GM18907 (cell line): ENCODE results near the gene MMP24.

Experiments used
- ATAC-seq: cut with Tn5 transposase; IDR thresholded peaks from one replicate; pipeline ENCODE4 v1.9.1; 2021; ENCODE audit warnings: mild to moderate bottlenecking, moderate library complexity; ENCODE audit not compliant: unreplicated experiment

The MMP24 gene

DNA sequence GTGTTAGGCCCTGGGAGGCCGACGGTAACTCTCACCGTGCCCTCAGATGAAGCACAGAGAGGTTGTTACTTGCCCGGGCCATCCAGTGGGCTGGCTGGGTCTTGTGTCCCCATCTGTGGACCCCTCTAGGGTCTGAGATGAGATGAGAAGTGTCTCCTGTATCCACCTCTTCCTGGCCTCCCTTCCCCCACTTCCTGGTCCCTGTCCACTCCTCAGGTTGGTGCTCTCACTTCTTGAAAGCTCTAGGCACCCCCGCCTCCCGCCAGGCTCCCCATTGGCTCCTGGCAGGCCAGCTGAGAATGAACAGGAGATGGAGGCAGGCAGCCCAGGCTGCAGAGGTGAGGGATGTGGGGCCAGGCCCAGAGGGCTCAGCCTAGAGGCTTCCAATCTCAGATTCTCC, 49.9 kb downstream of the MMP24 start:
- no peak for ATAC-seq

DNA sequence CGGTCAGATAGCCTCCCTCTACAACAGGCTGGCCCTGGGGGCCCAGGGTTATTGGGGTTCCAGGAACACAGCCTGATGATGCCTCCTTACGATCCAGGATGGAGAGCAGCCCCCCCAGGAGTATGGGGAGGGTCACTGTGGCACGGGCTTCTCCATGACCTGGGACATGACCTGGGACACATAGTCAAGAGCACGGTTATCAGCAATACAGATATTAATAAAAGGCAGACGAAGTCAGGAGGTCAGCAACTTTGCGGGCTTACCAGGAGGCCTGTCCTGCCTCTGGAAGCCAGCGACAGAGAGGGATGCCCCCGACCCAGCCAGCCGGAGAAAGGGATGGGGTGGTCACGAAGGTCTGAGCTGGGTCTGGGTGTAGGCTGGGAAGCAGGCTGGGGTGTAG, 50.6 kb downstream of the MMP24 start:
- ATAC-seq: peak; percentile 4

DNA sequence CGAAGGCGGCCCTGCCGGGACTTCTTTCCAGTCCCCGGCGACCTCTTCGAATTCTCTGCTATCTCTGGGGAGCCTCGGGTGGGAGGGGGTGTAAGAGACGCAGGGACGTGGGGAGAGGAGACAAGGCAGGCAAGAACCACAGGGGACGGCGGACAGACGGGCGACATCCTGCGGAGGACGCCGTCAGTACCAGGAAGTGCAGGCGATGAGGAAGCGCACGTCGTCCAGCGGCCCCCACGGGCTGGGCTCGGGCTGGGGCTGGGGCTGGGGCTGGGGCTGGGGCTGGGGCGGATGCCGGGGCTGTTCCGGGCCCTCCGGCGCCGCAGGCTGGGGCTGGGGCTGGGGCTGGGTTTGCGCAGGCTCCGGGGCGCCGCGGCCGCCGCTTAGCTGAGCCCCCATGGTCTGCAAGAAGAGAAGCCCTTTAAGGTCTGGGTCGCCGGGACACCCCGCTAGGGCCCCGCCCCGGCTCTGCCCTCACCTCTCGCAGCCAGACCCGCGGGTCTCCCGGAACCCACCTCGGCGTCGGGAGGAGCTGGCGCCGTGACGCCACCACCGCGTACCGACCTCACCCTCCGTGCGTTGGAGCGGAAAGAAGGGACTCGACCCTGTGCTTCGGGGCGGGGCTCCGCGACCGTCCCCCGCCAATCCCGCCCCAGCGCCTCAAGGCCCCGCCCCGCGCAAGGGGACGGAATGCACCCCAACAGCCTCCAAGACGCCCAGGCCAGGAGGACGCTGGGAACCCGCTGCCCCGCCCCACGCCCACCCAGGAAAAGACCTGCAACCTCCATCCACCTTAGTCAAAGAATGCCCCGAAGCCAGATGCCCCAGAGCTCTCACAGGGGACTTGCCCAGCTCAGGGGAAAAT, 51.3 kb downstream of the MMP24 start, which contains the start of gene MMP24OS:
Gene MMP24OS, minus strand, starts transcription at position 592 of the 865 bp plus-strand sequence. Its CDS starts 193 bp downstream, at position 399.
- ATAC-seq: peak; percentile 79

DNA sequence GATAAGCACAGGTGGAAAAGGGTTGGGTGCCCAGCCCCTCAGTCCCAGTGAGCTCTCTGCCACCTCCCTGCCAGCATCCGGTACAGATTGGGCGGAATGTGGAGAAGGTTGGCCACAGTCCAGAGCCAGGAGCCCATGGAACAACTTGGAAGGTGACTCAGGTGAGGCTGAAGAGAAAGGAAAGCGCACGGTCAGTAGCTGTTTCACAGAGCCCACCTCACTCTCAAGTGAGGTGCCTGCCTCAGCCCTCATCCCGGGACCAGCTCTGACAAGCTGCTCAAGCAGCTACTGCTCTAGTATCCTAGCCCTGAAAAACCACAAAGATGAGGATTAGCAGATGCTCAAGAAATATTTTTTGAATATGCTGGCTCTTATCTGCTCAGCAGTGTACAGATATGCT, 52.5 kb downstream of the MMP24 start:
- ATAC-seq: no peak

DNA sequence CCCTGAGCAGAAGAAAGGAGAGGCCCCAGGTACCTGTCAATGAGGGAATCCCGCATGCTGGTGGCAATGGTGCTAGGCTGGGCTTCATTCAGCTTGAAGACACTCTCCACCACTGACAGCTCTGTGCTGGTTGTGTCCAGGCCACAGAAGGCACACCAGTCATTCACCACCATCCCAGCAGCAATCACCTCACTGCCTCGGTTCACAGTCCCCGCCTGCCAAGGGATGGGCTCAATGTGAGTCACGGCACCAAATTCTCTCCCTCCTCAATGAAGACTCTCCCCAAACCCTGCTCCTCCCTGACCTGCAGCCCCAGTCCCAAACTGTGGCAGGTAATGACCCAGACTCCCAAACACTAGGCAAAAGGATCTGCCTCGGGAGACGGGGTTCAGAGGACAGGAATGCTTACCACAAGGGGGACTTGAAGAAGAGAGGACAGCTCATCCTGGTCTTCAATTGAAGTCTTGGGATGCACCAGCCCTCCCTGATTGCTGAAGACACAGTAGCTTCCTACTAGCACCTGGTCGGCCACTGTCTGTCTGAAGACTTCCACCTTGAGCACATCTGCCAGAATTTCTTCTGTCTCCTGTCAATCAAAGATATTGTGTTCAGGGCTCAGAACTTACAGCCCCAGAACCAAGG, 53.2 kb downstream of the MMP24 start:
- no peak for ATAC-seq

DNA sequence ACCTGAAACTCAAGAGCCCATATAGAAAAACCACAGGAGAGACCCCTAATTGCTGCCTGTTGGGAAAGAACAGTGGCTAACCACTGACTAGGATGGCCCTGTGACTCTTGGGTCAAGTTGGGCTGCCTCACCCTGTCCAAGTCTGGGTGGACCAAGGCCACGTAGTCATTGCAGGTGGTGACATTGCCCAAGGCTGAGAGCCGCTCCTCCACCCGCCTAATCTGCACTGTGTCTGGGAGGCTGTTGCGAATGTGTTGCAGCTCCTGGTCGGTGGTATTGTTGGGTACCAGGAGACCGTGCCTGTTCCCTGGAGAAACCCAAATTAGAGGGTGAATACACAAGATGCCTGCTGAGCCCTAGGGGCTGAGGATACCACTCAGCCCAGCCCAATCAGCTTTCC, 54.0 kb downstream of the MMP24 start:
- no peak for ATAC-seq

DNA sequence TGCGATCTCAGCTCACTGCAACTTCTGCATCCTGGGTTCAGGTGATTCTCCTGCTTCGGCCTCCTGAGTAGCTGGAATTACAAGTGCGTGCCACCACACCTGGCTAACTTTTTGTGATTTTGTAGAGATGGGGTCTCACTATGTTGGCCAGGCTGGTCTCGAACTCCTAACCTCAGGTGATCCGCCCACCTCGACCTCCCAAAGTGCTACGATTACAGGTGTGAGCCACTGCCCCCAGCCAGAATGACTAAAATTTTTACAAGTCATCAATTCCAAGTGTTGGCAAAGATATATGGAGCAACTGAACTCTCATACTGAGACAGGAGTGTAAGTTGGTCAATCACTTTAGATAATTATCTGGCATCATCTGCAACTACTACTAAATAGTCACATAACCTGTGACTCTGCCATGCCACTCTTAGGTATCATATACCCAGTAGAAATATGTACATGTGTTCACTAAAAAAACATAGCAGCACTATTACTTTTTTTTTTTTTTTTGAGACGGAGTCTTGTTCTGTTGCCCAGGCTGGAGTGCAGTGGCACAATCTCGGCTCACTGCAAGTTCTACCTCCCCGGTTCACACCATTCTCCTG, 55.1 kb downstream of the MMP24 start:
- no peak for ATAC-seq

DNA sequence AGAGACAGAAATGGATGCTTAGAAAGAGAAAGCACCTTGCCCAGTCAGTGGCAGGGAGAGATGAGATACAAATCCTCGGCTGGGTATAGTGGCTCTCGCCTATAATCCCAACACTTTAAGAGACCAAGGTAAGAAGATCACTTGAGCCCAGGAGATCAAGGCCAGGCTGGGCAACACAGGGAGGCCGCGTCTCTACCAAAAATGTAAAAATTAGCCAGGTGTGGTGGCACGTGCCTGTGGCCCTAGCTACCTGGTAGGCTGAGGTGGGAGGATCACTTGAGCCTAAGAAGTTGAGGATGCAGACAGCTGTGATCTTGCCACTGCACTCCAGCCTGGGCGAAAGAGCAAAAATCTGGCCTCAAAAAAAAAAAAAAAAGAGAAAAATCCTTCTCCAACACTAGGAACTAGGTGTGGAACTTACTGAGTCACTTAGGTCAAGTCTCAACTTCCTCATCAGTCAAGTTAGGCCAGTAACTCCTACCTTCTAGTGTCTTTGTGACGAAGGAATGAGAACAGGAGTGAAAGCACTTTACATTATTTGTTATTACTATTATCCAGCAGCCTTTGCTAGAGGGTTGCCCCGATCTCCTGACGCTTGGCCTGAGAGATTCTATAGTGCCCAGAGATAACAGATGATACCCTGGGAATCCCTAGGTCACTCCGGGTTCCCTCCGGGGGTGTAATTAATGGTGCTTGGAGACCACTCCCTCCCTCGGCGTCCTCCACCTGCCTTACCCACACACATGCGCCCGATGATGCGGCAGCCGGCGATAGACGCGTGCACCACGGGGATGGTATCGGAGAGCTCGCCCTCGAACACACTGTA, 57.2 kb downstream of the MMP24 start:
- ATAC-seq: peak; percentile 21

DNA sequence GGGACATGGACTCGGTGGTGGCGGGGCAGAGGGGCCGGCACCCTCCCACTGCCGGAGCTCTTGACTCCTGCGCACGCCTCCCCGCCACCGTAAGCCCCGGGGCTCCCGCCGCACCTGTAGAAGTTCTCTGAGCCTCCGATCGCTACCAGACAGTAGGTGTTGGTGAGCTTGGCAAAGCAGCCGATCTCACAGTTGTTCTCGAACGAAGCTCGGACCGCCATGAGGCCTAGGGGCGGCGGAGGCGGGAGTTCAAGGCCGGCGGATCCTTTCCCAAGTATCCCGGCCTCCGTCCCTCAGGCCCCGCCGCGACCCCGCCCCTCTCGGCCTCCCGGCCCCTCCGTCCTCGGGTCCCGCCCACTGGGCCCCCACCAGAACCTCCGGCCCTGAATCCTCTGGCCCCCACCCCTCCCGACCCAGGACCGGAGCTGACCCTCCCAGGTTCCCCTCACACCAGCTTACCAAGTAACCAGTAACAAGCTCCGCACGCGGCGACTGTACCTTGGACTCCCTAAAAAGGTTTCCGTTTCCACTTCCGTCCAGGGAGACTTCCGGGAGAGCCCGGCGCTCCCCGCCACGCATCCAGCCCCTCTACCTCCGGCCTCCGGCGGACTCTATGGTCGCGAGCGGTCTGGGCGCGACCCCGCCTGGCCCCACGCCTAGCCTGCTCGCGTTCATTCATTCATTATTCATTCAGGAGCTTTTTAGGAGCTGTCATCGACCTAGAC, 57.9 kb downstream of the MMP24 start, which contains the start of gene EIF6:
Gene EIF6, minus strand, starts transcription at position 506 of the 725 bp plus-strand sequence. Its CDS starts 285 bp downstream, at position 221.
- peak; percentile 58 for ATAC-seq

DNA sequence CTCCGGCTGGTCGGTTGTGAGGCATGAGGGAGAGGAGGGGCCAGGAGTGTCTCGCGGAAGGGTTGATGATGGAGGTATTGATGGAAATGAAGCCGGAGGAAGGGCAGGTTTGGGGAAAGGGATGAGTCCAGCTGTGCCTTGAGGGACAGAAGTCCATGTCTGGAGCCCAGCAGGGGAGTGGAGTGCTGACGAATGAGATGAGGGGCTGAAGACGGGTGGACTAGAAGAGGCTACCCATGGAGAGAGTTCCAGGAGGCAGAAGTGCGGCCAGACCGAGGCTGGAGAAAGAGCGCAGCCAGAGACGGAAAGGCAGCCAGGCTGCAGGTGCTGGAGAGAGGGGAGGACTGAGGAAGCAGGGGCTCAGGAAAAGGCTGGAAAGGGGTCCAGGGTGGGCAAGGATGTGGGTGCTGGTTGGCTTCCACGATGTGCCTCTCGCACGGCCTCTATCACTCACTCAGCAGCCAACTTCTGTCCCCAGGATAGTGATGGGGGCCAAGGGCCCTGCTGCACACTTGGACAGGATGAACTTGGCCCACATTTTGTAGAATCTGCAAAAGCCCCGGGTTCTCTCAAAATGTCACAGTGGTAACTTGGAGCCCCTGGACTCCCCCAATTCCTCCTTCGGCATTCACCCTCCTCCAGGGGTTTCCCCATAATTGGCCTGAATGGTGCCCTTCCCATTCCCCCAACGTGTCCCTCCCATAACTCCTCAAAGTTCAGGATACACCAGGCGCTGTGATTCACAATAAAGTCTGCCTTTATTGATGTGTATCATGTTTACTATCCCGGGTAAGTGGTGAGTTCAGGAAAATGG, 58.7 kb downstream of the MMP24 start:
- ATAC-seq: no peak

DNA sequence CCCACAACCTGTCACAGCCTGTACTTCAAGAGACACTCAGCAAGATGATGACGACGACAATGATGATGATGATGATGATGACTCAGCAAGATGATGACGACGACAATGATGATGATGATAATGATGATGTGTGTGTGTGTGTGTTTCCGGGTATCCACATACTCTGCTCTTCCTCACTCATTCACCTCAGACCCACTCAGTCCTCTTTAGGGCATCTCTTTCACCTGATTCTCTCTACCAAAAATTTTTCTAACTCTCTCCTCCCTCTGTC, 59.3 kb downstream of the MMP24 start:
- no peak for ATAC-seq

DNA sequence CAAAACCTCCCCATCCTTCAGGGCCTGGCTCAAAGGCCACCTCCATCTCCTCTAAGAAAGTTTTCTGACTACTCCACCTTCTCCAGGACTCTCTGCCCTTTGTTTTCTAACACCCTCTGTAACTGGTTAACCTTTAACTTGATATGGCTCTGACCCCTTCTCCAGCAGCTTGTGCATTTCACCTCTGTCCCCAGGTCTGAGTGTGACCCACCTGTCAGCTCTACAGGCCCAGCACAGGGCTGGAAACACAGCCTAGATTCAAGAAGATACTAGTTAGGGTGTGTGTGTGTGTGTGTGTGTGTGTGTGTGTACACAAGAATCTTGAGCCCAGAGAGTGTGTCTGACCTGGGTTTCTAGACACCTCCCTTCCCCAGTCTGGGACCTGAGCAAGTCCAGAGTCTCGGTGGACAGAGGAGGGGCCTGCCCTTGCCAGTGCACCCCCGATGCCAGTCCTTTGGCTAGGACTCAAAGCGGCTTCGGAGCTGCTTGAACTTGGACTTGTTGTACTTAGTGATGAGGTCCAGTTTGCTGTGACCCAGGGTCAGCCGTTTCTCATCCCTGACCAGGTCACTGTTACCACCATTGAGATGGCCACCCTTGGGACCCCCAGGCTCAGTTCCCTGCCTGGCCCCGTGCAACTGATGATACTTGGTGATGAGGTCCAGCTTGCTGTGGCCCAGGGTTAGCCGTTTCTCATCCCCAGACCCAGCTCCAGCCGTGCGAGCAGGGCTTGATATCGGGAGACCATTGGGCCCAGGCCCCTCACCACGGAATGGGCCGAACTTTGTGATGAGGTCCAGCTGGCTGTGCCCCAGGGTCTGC, 59.8 kb downstream of the MMP24 start:
- ATAC-seq: no peak

DNA sequence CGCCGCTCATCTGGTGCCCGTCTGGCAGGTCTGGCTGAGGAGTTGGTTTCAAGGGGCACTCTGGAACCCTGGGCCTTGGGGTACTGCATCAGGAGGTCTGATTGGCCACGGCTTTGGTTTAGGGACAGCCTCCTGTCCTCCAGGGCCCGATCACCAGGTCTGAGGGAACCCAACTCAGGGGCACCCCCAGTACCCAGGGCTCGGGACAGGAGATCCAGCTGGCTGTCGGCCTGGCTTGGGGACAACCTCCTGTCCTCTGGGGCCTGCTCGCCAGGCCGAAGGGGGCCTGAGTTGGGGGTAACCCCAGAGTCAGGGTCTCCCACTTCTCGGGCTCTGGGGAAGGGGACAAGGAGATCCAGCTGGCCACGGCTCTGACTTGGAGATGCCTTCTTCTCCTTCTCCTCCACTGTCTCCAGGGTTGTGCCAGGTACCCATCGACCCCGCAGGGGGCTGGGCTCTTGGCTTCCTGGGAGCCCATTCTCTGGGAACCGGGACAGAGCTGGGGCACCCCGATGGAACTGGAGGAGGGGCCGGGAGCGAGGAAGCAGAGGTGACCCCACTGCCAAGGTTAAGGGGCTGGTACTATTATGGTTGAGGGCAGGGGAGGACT, 60.5 kb downstream of the MMP24 start:
- no peak for ATAC-seq

DNA sequence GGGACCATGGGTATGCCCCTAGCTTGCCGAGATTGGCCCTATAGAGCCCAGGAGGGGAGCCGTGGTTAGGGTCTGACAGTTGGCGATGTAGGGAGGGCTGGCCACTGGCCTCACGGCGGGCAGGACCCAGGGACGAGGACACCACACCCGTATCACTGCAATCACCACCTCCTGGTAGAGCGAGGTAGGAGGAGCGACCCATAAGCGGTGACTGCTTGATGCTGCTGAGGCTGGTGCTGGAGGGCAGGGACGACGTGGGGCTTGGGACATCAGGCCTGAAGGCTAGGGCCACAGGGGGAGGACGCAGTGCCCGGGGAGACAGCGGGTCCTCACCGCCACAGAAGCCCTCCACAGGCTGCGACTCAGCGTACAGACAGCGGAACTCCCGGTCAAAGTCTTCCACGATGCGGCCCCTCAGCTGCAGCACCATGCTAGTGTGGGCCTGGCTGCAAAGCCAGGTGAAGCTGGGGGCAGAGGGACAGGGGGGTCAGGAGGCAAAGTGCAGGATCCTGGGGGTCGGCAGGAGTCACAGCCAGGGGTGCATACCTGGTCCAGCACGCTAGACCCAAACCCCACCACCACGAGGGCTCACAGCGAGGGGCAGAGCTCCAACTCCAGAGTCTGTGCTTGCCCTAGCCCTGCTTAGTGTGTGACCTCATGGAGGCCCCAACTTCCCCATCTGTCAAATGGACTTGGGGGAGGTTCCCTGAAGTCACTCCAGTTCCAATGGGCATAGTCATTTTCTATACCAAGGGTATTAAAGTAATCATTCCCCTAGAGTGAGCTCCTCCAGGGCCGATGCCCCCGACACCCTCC, 61.2 kb downstream of the MMP24 start:
- ATAC-seq: no peak

DNA sequence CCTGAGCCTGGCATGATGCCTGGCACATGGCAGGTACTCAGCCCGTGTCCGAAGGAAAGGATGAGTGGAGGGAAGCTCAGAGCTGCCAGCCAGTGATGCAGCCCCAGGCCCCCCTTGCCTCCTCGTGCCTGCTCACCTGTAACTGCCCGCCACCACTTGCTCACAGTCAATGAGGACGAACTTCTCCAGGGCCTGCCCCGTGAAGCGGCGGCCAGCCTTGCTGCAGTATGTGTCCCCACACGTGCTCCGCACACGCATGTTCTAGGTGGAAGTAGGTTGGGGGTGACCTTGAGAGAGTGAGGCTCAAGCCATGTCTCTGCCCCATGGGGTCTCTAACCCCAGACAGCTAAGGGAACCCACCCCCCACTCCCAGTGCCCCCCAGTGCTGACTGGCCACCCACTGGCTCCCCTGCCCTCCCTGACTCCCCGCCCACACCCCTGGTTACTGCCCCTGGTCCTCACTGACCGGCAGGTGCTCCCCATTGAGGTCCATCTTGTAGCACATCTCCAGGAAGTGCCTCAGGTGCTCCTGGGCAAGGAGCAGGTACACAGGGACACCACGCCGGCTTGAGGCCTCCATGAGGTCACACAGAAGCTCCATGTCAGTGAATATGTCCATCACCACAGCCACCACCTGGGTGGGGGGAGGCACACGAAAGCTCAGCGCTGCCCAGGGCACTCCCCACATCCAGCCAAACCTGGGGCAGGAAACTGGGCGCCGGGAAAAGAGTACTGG, 62.0 kb downstream of the MMP24 start:
- ATAC-seq: no peak

DNA sequence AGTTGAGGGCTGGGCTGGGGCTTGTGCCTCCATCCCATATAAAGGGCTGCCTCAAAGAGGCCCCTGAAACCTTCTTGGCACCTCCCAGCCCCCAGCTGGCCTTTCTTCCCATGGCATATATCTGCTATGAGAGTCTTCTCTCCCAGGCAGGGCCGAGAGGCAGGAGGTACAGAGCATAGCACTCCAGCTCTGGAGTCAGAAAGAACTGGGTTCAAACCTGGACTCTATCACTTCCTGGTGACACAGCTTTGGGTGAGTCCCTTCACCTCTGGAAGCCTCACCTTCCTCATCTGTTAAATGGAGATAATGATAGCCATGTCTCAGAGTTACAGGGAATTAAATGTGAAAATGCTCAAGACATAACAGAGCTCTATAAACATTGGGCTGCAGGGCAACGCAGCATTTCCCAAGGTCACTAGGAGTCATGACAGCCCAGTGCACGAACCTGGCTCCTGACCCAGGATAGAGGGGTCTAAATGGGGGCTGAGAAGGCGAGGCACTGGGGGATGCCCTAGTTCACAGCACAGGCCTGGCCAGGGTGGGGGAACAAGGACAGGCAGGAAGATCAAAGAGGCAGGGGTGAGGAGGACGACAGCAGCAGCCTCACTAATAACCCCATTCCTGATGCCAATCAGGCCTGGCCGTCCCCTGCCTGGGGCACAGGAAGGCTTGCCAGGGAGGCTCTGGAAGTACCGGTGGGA, 63.8 kb downstream of the MMP24 start:
- no peak for ATAC-seq
